HL-60/S4 (cell line): ENCODE data around the gene MAMSTR.
"Not testable (repeated sequence)": the region's sequence is repeated elsewhere in the genome, so short reads cannot be mapped to it uniquely, and the experiment has no call there.

Experiments
- in situ Hi-C: fragments of 300-500 bp; cut with MboI; formaldehyde crosslinking; loops from 2 replicates; pipeline ENCODE4 v1.14.3; 2022; ENCODE audit warnings: low sequenced_read_pairs

Gene MAMSTR

GRCh38 chr19:48719263-48720171 lies at the start of gene MAMSTR:
Gene MAMSTR, minus strand, starts transcription at chr19:48719725. Its CDS starts 694 bp downstream, at chr19:48719031.
- in situ Hi-C loops, result no loop called here

GRCh38 chr19:48768994-48769713 lies 49.6 kb upstream of the MAMSTR start:
- in situ Hi-C loops, result no loop called here

- in situ Hi-C loops, result not testable (repeated sequence)
Observed at GRCh38 chr19:48768171-48768753, 48.7 kb upstream of the MAMSTR start.

- in situ Hi-C loops, result not testable (repeated sequence)
Observed at GRCh38 chr19:48765816-48766215, 46.3 kb upstream of the MAMSTR start.

- in situ Hi-C loops, result no loop called here
Observed at GRCh38 chr19:48760504-48761205, 41.1 kb upstream of the MAMSTR start.

- in situ Hi-C loops, result no loop called here
Observed at GRCh38 chr19:48757741-48758144, 38.2 kb upstream of the MAMSTR start.

- in situ Hi-C loops, result no loop called here
Observed at GRCh38 chr19:48757089-48757675, 37.7 kb upstream of the MAMSTR start.

GRCh38 chr19:48756686-48757085 lies 37.2 kb upstream of the MAMSTR start:
- in situ Hi-C loops, result no loop called here

- in situ Hi-C loops, result no loop called here
Observed at GRCh38 chr19:48756212-48756611, 36.7 kb upstream of the MAMSTR start.

GRCh38 chr19:48755787-48756186 lies 36.3 kb upstream of the MAMSTR start:
- in situ Hi-C loops, result no loop called here

GRCh38 chr19:48755084-48755641 lies 35.6 kb upstream of the MAMSTR start, which contains the start of gene FGF21:
Gene FGF21, plus strand, starts transcription at chr19:48755524. Its CDS starts 713 bp downstream, at chr19:48756237.
- in situ Hi-C loops, result no loop called here

- in situ Hi-C loops, result no loop called here
Observed at GRCh38 chr19:48752496-48753365, 33.2 kb upstream of the MAMSTR start, which contains the start of gene FUT1. Gene FUT1, minus strand, starts transcription at chr19:48752641. Its CDS starts 1,360 bp downstream, at chr19:48751281.

- in situ Hi-C loops, result no loop called here
Observed at GRCh38 chr19:48751845-48752495, 32.4 kb upstream of the MAMSTR start.

GRCh38 chr19:48750771-48751504 lies 31.4 kb upstream of the MAMSTR start:
- in situ Hi-C loops, result no loop called here

- in situ Hi-C loops, result no loop called here
Observed at GRCh38 chr19:48750351-48750750, 30.8 kb upstream of the MAMSTR start.

GRCh38 chr19:48749571-48750198 lies 30.2 kb upstream of the MAMSTR start:
- in situ Hi-C loops, result no loop called here
